GM12872 (cell line): ENCODE results near the gene WFDC12.
A peak's percentile ranks its signal among the peaks of the same experiment; 100 is the strongest.

ENCODE experiments used
- TF ChIP-seq, protein P1 (sequence below): IDR thresholded peaks from 3 replicates; pipeline ENCODE4 v1.5.1; 2011; ENCODE audit warnings: low read depth, mild to moderate bottlenecking, low read length, moderate library complexity; ENCODE audit not compliant: insufficient read depth

The WFDC12 gene

DNA sequence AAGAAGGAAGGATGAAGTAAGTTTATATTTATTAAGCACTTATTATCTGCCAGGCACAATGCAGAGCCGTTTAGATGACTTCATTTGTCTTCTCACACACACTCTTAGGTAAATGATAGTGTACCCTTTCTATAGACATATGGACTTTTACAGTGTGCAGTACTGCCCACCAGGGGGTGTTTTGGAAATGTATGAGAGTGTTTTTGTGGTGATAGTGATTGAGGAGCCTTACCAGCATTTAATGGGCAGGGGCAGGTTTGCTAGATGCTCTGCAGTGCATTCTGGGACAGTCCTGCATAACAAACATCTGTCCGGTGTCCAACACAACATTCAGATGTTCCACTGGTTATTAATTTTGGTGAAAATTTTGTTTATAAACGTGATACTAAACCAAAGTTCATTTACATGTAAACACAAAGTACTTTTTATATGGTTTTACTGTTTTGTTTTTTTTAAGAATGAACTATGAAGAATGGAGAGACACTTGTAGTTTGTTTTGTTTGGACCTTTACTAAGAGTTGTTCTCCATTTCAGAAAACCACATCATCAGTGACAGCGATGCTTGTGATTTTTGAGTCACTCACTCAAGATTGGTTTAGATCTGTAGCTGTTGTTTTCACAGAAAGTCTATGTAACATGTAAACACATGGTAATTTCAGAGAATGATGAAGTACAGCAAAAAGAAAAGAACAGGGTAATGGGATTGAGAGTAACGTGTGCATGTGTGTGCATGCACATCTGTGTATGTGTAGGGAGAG is 43.2 kb downstream of the WFDC12 start:
- TF ChIP-seq, protein P1, sequence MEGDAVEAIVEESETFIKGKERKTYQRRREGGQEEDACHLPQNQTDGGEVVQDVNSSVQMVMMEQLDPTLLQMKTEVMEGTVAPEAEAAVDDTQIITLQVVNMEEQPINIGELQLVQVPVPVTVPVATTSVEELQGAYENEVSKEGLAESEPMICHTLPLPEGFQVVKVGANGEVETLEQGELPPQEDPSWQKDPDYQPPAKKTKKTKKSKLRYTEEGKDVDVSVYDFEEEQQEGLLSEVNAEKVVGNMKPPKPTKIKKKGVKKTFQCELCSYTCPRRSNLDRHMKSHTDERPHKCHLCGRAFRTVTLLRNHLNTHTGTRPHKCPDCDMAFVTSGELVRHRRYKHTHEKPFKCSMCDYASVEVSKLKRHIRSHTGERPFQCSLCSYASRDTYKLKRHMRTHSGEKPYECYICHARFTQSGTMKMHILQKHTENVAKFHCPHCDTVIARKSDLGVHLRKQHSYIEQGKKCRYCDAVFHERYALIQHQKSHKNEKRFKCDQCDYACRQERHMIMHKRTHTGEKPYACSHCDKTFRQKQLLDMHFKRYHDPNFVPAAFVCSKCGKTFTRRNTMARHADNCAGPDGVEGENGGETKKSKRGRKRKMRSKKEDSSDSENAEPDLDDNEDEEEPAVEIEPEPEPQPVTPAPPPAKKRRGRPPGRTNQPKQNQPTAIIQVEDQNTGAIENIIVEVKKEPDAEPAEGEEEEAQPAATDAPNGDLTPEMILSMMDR, result peak; percentile 42; the same call in 2 of the 3 replicates

DNA sequence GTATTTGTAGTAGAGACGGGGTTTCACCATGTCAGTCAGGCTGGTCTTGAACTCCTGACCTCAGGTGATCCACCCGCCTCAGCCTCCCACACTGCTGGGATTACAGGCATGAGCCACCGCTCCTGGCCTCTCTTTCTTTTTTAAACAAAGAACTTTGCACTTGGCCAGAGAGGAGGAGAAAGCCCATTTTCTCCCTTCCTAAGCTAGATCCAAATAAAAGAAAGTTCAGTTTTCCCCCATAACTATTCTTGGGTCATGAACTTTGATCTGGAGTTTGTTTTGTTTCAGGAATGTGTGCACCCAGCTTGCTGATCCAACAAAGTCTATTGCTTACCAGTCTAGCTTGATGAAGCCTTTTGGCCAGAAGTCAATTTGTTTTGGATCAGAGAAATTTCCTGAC is 46.7 kb downstream of the WFDC12 start:
- TF ChIP-seq, protein P1, result no peak
